HCT116 (cell line): ENCODE data around the gene SBNO2.
"Not testable (repeated sequence)": the region's sequence is repeated elsewhere in the genome, so short reads cannot be mapped to it uniquely, and the experiment has no call there.

Experiments
- CEBPB ChIP-seq: IDR thresholded peaks from 2 replicates; pipeline ENCODE4 v1.6.1; 2012; ENCODE audit warnings: low read depth
- EZH2 ChIP-seq: fragments of 200-600 bp; sonication (generic); IDR thresholded peaks from 2 replicates; pipeline ENCODE4 v1.6.1; 2017; ENCODE audit warnings: antibody characterized with exemption, mixed run types
- EZH2phosphoT487 ChIP-seq: fragments of 200-600 bp; IDR thresholded peaks from 2 replicates; pipeline ENCODE4 v1.6.1; 2018; ENCODE audit warnings: antibody characterized with exemption, borderline replicate concordance
- JUND ChIP-seq: IDR thresholded peaks from 2 replicates; pipeline ENCODE4 v1.6.1; 2012
- MAX ChIP-seq: IDR thresholded peaks from 2 replicates; pipeline ENCODE4 v1.6.1; 2012
- POLR2A ChIP-seq: IDR thresholded peaks from 2 replicates; pipeline ENCODE4 v1.7.0; 2011; ENCODE audit warnings: borderline replicate concordance; ENCODE audit not compliant: insufficient read depth, insufficient read length; ENCODE audit errors: extremely low read depth
- POLR2AphosphoS5 ChIP-seq: IDR thresholded peaks from 2 replicates; pipeline ENCODE4 v1.6.1; 2011; ENCODE audit warnings: mild to moderate bottlenecking, low read depth, low read length, moderate library complexity
- RAD21 ChIP-seq: IDR thresholded peaks from 2 replicates; pipeline ENCODE4 v1.6.1; 2012; ENCODE audit warnings: low read depth, mild to moderate bottlenecking
- SIN3A ChIP-seq: IDR thresholded peaks from 2 replicates; pipeline ENCODE4 v1.6.1; 2012; ENCODE audit warnings: low read depth
- ZFX ChIP-seq: fragments of 450-650 bp; IDR thresholded peaks from 2 replicates; pipeline ENCODE4 v1.6.1; 2017
- TF ChIP-seq, protein P1 (sequence below), 3 experiments: fragments of 200-600 bp in 1 of 3; sonication (generic) in 1 of 3; IDR thresholded peaks in 2 of 3; conservative IDR thresholded peaks in 1 of 3; 2 replicates each; pipeline ENCODE4 v1.5.1; 2012 to 2017; ENCODE audit warnings: low read depth in 2 of 3, low read length in 2 of 3, antibody characterized with exemption in 1 of 3, borderline replicate concordance in 1 of 3, control low read depth in 1 of 3, mild to moderate bottlenecking in 1 of 3, mixed read lengths in 1 of 3, mixed run types in 1 of 3, moderate library complexity in 1 of 3; ENCODE audit not compliant: insufficient read depth in 1 of 3
- TF ChIP-seq, protein P2 (sequence below): IDR thresholded peaks from 2 replicates; pipeline ENCODE4 v1.6.1; 2011; ENCODE audit warnings: mild to moderate bottlenecking, low read length, moderate library complexity; ENCODE audit not compliant: insufficient replicate concordance; ENCODE audit errors: extremely low read depth

DNA sequence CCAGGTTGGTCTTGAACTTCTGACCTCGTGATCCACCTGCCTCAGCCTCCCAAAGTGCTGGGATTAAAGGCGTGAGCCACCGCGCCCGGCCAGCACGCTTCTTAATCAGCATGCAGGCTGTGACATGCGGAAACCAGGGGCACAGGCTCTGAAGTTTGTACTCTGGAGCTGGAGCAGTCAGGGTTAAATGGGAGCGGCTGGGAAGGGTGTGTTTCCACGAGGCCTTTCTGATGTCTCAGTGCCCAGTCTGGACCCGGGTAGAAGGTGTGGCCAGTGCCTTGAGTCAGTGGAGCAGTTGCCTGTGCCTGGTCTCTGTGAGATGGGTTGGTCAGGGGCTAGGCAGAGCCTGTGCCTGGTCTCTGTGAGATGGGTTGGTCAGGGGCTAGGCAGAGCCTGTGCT is 34.8 kb upstream of the SBNO2 start:
- not testable (repeated sequence) for TF ChIP-seq MAX, ZFX, POLR2A, SIN3A, EZH2, RAD21, JUND, POLR2AphosphoS5, EZH2phosphoT487, CEBPB
- TF ChIP-seq, protein P1, sequence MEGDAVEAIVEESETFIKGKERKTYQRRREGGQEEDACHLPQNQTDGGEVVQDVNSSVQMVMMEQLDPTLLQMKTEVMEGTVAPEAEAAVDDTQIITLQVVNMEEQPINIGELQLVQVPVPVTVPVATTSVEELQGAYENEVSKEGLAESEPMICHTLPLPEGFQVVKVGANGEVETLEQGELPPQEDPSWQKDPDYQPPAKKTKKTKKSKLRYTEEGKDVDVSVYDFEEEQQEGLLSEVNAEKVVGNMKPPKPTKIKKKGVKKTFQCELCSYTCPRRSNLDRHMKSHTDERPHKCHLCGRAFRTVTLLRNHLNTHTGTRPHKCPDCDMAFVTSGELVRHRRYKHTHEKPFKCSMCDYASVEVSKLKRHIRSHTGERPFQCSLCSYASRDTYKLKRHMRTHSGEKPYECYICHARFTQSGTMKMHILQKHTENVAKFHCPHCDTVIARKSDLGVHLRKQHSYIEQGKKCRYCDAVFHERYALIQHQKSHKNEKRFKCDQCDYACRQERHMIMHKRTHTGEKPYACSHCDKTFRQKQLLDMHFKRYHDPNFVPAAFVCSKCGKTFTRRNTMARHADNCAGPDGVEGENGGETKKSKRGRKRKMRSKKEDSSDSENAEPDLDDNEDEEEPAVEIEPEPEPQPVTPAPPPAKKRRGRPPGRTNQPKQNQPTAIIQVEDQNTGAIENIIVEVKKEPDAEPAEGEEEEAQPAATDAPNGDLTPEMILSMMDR (IDR thresholded peaks at IDR 0.05 in 2 of 3, conservative IDR thresholded peaks at IDR 0.05 in 1 of 3; ENCODE audit: borderline replicate concordance in 1 of 3, insufficient read depth in 1 of 3, low read depth in 2 of 3, low read length in 2 of 3): not testable (repeated sequence)
- TF ChIP-seq, protein P2, sequence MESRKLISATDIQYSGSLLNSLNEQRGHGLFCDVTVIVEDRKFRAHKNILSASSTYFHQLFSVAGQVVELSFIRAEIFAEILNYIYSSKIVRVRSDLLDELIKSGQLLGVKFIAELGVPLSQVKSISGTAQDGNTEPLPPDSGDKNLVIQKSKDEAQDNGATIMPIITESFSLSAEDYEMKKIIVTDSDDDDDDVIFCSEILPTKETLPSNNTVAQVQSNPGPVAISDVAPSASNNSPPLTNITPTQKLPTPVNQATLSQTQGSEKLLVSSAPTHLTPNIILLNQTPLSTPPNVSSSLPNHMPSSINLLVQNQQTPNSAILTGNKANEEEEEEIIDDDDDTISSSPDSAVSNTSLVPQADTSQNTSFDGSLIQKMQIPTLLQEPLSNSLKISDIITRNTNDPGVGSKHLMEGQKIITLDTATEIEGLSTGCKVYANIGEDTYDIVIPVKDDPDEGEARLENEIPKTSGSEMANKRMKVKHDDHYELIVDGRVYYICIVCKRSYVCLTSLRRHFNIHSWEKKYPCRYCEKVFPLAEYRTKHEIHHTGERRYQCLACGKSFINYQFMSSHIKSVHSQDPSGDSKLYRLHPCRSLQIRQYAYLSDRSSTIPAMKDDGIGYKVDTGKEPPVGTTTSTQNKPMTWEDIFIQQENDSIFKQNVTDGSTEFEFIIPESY: not testable (repeated sequence)
